ENCODE data around the gene RAB31.

RAB31 gene

GRCh38 chr18:9716780-9717563 is 8.9 kb downstream of the RAB31 start:
- in situ Hi-C loops (cut with MboI; ENCODE audit: low sequenced_read_pairs, unreplicated experiment) = loop anchor here (25.0 kb wide), 1 partner anchor 220 kb away; no protein-coding TSS in a partner anchor
- peak; percentile 55 for DNase-seq (ENCODE audit: low spot score)
- TF ChIP-seq, protein P1, sequence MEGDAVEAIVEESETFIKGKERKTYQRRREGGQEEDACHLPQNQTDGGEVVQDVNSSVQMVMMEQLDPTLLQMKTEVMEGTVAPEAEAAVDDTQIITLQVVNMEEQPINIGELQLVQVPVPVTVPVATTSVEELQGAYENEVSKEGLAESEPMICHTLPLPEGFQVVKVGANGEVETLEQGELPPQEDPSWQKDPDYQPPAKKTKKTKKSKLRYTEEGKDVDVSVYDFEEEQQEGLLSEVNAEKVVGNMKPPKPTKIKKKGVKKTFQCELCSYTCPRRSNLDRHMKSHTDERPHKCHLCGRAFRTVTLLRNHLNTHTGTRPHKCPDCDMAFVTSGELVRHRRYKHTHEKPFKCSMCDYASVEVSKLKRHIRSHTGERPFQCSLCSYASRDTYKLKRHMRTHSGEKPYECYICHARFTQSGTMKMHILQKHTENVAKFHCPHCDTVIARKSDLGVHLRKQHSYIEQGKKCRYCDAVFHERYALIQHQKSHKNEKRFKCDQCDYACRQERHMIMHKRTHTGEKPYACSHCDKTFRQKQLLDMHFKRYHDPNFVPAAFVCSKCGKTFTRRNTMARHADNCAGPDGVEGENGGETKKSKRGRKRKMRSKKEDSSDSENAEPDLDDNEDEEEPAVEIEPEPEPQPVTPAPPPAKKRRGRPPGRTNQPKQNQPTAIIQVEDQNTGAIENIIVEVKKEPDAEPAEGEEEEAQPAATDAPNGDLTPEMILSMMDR (IDR thresholded peaks at IDR 0.05; ENCODE audit: borderline replicate concordance, control extremely low read depth, extremely low read depth, insufficient read depth, missing control alignments) = no peak

DNA sequence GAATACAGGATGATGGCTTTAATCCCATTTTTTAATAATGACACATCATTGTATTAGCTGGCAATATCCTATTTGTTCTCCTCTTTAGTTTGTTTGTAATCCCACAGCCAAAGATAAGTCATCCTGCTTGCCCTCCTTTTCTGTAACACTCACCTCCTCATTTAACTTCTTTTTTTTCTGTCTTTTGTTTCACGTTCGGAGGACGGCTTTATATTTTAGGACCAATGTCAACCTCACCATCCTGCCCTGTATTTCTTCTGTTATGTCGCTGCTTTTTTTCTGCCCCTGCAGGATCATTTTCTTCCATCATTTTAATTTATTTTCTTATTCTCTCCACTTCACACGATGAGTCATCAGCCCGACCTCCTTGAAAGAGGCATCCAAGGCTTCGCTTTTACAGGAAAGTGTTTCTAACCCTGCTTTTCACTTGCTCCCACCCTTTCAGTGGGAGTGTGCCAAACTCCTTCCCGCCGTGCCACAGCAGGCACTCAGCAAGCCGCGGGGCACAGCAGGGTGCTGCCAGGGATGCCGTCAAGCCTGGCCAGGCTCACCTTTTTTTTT is 11.4 kb downstream of the RAB31 start:
- TF ChIP-seq, protein P1 (IDR thresholded peaks at IDR 0.05; ENCODE audit: borderline replicate concordance, control extremely low read depth, extremely low read depth, insufficient read depth, missing control alignments) = no peak
- in situ Hi-C loops (cut with MboI; ENCODE audit: low sequenced_read_pairs, unreplicated experiment) = loop anchor here (25.0 kb wide), 1 partner anchor 218 kb away; no protein-coding TSS in a partner anchor
- no peak for DNase-seq (ENCODE audit: low spot score)

DNA sequence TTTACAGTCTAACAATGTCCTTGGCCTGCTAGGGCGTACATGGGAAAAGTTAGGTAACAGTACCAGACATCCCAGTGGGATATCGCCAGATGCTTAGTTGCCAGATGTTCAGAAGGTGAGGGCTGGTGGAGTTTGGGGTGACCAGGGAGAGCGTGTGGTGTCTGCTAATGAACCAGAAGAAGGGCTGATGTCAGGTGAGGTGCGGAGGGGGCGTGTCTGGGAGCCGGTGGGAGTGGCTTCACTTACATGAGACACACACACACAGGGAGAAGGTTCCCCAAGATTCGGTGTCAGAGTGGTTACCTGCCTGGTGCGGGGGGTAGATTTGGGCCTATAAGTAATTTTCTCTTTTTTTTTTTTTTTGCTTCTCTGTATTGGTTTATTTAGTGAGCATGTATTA is 12.2 kb downstream of the RAB31 start:
- TF ChIP-seq, protein P1 (IDR thresholded peaks at IDR 0.05; ENCODE audit: borderline replicate concordance, control extremely low read depth, extremely low read depth, insufficient read depth, missing control alignments) = no peak
- no peak for DNase-seq (ENCODE audit: low spot score)
- in situ Hi-C loops (cut with MboI; ENCODE audit: low sequenced_read_pairs, unreplicated experiment) = loop anchor here (25.0 kb wide), 1 partner anchor 217 kb away; no protein-coding TSS in a partner anchor

- DNase-seq (ENCODE audit: low spot score) = no peak
- TF ChIP-seq, protein P1 (IDR thresholded peaks at IDR 0.05; ENCODE audit: borderline replicate concordance, control extremely low read depth, extremely low read depth, insufficient read depth, missing control alignments) = no peak
- in situ Hi-C loops (cut with MboI; ENCODE audit: low sequenced_read_pairs, unreplicated experiment) = loop anchor here (25.0 kb wide), 1 partner anchor 215 kb away; no protein-coding TSS in a partner anchor
Measured at GRCh38 chr18:9721893-9722550, 13.9 kb downstream of the RAB31 start.

DNA sequence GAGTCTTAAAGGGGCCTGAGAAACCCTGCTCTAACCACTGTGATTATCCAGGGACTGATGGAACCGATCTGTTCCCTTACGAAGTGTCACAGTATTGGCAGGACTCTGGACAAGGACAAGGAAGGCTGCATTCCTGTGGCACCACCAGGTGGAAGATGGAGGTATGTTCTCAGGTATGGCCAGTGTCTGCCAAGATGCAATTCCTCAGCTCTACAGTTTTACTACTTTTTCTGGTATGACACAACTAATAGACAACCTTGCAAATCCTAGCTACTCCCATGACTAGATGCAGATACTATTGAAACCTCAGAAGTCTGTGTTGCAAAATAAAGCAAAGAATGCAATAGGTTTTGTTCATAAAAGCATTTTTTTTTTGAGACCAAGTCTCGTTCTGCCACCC is 14.6 kb downstream of the RAB31 start:
- peak; percentile 36 for DNase-seq (ENCODE audit: low spot score)
- TF ChIP-seq, protein P1 (IDR thresholded peaks at IDR 0.05; ENCODE audit: borderline replicate concordance, control extremely low read depth, extremely low read depth, insufficient read depth, missing control alignments) = no peak
- in situ Hi-C loops (cut with MboI; ENCODE audit: low sequenced_read_pairs, unreplicated experiment) = loop anchor here (25.0 kb wide), 1 partner anchor 215 kb away; no protein-coding TSS in a partner anchor

DNA sequence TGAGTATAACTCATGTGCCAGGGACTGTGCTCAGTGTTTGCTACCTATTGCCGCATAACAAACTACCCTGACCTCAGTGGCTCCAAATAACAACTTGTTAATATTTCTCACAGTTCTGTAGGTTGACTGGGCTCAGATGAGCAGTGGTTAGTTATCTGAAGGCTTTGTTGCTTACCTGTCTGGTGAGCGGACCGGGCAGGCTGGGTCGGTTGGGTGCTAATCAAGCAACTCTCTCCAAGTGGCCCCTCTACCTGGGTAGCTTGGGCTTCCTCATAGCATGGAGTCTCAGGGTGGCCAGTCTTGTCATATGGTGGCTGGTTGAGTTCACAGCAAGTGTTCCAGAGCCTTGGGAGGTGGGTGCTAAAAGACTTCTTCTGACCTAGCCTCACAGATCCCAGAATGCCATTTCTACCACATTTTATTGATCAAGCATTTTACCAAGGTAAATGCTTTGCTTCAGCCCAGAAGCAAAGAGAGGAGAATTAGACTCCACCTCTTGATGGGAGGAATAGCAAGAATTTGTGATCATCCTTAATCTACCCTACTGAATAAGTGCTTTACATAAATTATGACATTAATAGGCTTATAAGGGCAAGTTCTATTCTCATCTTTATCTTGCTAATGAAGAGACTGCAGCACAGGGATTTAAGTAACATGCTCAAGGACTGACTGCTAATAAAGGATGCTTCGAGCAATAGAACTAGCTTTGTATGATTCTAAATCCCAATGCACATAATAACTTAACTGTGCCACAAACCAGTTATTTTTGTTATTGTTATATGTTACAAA is 16.9 kb downstream of the RAB31 start:
- TF ChIP-seq, protein P1 (IDR thresholded peaks at IDR 0.05; ENCODE audit: borderline replicate concordance, control extremely low read depth, extremely low read depth, insufficient read depth, missing control alignments) = no peak
- no peak for DNase-seq (ENCODE audit: low spot score)
- in situ Hi-C loops (cut with MboI; ENCODE audit: low sequenced_read_pairs, unreplicated experiment) = loop anchor here (25.0 kb wide), 1 partner anchor 212 kb away; no protein-coding TSS in a partner anchor
